HG02798 (cell line): ENCODE measurements around the gene ZCCHC4.
"Not testable (repeated sequence)": the region's sequence is repeated elsewhere in the genome, so short reads cannot be mapped to it uniquely, and the experiment has no call there.

Source experiments
- ATAC-seq: cut with Tn5 transposase; IDR thresholded peaks from one replicate; pipeline ENCODE4 v1.9.1; 2021; ENCODE audit warnings: mild to moderate bottlenecking; ENCODE audit not compliant: unreplicated experiment, poor library complexity

Gene ZCCHC4

DNA sequence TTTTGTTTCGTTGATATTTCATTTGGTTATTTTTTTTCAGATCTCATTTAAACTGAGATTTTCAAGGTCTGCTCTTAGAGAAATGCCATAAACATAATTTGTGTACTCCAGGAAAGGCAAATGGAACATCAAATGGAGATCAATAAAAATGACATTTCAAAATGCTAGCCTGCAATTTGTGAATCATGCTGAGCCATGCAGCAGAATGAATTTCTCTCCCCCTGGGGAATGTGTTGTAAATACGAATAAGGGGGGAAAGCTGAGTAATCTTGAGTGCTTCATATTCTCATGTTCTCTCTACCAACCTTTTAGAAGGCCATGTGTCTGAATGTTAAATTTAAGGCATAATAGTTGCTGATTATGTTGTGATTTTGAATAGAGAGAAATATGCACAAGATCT lies 7.8 kb downstream of the ZCCHC4 start:
- ATAC-seq: no peak

DNA sequence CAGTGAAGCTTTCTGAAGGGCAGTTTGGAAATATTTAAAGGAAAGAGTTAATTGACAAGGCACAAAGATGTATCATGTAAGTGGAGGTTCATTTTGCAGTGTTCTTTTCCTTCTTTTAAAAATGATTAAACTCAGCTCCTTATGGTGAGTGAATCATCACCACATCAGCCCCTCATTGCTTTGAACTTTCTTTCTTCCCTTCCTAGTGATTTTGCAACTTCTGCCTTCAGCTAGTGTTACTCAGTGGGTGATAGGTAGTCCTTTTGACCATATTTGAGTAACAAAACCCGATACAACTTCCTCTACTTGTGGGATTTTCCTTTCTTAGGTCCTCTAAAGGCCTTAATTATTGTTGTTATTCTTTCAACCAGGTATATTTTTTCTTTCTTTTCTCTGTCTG lies 8.2 kb downstream of the ZCCHC4 start:
- no peak for ATAC-seq

DNA sequence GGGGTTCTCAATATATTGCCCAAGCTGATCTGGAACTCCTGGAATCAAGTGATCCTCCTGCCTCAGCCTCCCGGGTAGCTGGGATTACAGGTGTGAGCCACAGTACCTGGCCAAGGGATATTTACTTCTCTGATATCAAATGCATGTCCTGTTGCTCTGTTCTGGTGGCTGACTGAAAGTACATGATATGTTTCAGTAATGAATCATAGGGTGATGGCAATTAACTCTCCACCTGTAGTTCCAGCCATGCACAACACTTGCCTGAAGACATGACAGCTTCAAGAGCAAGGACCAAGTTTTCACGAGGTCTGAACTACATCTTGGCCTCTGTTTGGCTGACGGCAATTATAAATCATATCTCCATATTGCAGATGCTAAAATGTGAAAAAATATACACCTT lies 9.1 kb downstream of the ZCCHC4 start:
- no peak for ATAC-seq

DNA sequence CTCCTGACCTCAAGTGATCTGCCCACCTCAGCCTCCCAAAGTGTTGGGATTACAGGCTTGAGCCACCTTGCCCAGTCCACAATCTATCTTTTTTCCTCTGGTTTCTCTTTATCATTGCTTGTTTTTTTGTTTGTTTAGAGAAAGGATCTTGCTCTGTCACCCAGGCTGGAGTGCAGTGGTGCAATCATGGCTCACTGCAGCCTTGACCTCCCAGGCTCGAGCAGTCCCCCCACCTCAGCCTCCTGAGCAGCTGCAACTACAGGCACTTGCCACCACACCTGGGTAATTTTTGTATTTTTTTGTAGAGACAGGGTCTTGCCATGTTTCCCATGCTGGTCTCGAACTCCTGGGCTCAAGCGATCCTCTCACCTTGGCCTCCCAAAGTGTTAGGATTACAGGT lies 15.9 kb downstream of the ZCCHC4 start:
- not testable (repeated sequence) for ATAC-seq

DNA sequence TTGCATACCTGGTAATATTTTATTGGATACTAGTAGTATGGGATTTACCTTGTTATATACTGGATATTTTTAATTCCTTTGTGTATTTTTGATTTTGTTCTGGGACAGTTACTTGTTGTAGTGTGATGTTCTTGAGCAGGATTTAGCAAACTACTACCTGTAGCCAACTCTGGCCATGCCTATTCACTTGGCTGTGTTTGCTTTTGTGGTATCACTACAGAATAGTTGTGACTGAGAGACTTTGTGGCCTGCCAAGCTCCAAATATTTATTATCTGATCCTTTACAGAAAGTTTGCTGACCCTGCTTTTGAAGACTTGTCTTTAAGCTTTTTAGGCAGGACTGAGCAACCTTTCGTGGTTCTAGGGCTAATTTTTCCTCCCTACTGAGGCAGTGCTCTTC lies 17.8 kb downstream of the ZCCHC4 start:
- ATAC-seq: no peak

DNA sequence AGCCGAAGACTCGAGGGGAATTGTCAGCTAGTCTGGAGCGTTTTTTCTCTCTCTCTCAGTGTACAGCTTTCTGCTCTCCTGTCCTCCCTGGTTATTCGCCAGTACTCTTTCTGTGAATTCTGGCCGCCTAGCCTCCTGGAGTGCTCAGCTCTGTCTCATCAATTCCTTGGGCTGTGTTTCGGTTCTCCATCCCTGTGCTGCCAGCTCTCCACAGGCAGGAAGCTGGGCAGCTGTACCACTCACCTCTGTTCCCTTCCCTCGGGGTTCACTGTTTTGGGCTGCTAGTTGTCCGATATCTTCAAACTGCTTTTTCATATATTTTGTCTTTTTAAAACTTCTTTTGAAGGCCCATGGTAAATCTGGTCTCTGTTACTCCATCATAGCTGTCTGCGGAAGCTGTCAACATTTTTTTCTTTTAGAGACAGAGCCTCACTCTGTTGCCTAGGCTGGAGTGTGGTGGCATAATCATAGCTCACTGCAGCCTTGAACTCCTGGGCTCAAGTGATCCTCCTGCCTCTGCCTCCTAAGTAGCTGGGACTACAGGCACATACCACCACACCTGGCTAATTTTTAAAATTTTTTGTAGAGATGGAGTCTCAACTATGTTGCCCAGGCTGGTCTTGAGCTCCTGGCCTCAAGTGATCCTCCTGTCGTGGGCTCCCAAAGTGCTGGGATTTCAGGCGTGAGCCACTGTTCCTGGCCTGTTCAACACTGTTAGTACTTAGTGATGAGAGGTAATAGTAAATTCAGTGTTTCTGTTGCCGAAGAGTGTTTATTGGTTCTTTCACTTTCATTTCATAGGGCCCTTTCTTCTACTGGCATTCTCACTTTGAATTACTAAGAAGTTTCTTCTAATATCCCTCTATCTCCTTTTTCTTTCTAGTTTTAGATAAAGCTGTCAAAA lies 18.6 kb downstream of the ZCCHC4 start:
- ATAC-seq: peak; percentile 86

DNA sequence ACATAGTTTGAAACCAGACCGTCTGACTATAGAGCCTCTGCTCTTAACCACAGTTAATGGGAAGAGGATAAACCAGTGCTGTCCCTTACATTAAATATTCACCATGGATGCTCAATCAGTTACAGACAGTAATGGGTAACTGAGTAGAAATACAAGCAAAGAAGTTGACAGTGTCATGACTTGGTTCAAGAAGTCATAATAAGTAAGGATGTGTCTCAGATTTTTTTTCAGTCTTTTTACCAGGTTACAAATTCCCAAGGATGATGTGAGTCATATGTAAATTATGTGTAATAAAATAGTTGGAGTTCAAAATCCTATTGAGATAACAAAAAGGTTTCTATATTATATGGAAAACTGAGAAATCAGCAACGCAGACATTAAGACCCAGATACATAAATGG lies 31.1 kb downstream of the ZCCHC4 start:
- no peak for ATAC-seq

DNA sequence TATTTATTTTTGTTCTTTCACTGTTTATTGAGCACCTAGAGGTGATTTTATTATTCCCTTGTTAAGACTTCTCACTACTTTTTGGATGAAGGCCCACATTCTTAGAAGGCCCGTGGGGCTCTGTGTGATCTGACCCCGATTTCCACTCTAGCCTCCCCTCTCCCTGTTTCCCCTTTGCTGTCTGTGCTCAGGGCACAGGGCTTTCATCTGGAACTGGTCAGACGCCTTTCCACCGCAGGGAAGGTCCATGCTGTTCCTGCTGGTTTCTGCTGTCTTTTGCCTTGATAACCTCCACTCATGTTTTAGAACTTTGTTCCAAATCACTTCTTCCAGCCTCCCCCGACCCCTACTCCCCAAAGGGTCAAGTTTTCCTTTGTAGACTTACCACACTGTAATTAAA lies 33.2 kb downstream of the ZCCHC4 start:
- ATAC-seq: no peak

DNA sequence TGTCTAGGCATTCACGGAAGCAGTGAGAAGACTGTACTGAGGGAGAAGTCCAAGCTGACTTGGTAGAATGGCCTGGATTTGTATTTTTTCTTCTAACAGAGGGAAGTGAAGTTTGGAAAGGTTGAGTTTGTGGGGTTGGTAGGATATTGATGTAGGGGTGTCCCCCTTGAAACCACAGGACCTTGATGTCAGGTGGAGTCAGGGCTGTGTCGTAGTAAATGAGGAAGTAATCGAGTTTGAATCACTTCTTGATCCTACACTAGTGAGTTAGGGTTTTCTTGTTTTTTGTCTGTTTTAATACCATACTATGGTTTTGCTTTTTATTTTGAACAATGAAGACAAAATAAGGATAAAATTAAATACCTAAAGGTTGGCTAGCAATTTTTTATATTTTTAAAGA lies 34.3 kb downstream of the ZCCHC4 start:
- ATAC-seq: no peak

DNA sequence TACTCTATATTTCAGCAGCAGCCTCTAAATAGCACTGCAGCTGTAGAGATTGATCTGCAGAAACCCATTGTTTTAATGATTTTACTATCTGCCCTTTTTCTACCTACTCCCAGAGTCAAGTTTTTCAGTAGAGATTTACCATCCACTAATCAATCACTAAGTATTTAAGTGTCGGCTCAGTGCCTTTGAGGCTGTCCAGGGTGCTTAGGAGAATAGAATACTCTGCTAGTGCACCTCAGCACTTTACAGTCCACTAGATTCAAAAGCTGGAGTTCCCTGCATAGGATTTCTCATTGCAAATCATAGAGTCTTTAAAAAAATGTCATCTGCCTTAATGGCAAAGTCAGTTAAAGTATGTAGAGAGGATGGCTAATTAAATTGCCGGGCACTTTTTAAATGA lies 34.9 kb downstream of the ZCCHC4 start:
- ATAC-seq: no peak

DNA sequence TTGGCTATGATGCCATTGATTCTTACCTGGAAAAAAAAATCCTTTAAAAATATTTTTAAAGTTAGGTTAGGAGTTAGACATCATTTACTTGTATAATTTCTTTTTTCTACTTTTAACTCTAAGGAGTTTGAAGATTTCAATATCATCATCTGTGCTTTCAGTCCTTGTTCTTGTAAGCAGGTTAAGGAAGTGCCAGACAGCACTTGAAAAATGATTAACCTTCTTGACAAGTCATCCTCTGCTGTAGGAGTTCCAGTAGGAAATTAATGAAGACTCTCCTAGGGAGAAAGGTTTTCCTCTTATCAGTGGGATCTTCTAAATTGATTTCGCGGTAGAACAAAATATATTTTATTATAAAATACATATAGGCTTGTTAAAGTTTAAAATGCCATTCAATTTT lies 35.4 kb downstream of the ZCCHC4 start:
- no peak for ATAC-seq

DNA sequence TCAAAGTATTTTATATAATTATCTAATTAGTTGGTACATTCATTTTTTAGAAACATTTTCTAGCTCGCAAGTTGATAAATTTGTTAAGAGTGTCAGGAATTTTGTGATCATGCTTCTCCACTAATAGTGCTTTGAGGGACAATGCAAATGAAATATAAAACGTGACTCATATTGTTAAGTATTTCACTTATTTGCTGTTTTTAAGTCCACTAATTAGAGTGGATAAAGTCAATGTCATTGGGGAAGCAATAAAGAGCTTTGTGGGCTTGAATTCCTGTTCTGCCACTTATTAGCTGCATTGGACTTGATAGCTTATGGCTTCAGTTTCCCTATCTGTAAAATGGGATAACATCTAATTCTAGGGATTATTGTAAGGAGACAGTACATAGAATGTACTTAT lies 38.0 kb downstream of the ZCCHC4 start:
- no peak for ATAC-seq

DNA sequence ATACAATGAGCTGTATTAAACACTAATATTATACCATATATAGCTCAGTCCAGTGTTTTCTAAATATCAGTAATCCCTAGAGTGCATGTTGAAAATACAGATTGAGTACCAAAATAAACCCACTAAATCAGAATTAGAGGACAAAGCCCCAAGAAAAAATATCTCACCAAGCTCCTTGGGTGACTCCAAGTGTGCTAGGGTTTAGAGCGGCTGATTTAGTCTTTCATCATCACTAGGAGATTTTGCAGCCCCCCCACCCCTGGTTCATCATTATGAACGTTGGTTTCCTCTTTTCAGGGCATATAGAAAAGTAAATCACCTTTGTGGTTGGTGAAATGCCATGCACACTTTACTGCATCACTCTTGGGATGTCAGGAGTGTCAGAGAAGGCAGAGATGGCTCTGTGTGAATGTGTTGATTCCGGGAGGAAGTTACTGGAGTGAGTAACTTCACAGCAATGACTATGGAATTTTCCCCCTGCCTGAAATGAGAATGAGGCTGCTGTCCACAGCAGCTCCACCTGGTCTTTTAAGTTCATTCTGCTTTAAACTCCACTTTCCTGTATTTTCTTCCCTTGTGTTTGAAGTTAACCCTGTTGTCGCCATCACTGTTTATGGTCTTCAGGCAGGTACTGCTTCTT lies 39.3 kb downstream of the ZCCHC4 start:
- no peak for ATAC-seq

DNA sequence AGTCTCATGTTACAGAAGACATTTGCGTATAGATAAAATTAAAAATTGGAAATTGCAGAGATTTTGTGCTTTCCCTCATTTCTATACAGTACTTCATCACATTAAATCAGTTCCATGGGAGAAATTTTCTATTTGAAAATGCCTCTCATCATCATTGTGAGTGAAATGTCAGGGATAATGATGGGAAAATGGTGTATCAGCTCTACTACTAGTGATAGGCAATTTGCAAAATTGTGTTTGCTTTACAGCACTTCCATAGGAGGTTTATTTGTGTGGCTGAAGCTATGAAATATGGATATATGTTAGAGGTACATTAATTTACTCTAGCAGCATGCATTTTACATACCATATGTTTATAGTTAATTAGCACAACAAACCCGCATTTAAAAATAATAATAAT lies 43.5 kb downstream of the ZCCHC4 start:
- ATAC-seq: no peak

DNA sequence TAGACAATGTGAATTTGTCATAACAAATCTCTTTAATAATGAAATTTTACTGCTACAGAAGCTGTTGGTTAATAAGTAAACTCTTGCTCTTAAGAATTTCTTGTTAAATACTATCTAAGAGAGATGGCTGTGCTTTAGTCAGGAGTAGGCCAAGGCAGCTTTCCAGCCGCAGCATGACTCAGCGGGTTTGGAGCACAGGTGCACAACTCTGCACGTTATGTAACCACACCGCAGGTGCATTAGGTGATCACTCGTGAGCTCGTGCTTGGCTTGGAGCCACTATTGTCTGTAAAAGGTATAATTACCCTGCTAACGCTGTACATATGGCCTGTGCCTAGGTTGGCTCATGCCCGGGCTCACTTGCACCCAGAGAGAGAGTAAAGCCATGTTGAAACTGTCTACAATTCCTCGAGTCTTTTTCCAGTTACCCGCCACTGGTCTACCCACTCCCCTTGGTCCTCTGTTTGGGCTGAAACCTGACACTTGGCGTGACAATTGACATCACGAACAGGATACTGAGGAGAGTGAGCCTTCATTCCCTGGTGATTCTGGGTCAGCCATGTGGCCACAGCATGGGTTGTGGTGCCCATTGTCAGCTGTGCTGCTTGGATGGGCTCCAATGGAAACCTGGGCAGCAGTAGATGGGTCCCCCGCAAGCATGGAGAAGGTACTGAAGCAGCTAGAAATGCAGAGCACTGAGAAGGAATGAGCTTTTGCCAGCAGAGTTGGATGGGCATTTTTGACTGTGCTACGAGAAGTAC lies 46.1 kb downstream of the ZCCHC4 start:
- no peak for ATAC-seq

DNA sequence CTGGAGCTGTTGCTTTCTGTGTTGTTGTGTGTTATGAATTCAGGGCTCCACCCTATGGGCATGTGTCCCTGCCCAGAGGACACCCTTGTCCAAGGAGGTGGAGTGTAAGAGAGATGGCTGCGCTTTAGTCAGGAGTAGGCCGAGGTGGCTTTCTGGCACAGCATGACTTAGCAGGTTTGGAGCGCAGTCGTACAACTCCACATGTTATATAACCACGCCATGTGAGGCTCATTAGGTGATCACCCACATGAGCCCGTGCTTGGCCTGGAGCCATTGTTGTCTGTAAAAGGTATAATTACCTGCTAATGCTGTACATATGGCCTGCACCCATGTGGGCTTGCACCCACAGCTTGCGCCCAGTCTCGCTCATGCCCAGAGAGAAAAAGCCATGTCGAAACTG lies 48.7 kb downstream of the ZCCHC4 start:
- no peak for ATAC-seq

DNA sequence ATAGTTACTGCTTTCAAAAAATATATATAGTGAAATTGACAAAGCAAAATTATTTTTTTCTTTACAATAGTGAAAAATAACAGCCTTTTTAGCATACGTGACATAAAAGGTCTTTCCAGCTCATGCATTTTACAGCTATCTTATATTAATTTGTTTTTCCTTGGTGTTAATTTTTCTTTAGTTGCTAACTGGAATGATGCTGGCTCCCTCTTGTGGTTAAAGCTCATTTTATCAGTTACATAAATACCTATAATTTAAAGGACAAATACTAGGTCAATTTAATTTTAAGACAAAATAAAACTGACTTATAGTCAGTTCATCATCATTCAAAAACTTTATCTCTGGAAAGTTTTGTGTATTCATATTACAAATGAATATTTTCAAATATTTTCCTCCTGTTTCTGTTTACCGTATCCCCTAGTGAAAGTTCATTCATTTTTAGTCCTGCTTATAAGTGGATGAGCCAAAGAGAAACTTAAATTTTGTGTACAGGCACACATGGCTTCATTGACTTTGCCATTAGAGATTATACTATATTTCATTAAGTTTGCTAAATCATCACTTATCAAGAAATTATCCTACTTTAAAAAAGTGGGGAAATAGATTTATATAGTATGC lies 54.5 kb downstream of the ZCCHC4 start:
- ATAC-seq: no peak

DNA sequence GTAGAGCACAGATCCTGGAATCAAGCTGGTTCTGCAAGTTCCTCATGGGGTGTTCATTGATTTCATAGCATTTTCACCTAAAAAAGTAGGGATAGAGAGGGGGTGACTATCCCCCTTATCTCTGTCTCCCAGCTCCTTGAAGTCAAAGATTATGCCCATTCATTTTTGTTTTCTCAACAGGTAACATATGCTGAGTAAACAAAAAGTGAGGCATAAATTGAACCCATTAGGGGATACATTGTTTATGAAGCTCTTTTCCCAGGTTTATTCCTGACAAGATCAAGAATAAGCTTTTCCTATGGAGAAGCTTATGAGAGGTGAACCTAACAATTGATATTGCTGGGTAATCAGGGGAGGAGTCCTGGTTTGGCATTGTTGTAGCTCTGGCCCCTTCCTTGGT lies 55.3 kb downstream of the ZCCHC4 start:
- ATAC-seq: no peak

DNA sequence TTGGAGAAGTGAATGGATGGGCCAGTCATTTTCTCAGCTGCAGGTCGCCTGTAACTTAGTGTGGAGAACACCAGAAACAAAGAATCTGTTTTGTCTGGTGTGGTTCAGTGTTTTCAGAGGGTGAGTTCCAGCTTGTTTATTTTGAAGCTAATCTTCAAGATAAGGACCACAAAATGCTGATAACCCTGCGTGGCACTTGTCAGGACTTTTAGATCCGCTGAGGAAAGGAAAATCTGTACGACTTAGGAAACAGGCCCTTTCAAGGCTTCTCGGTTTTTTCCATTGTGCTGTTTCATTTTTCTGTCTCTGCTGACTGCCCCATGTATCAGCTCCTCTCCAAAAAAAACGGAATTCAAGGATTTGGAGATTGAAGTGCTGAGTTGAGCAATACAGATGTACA lies 55.7 kb downstream of the ZCCHC4 start:
- no peak for ATAC-seq

DNA sequence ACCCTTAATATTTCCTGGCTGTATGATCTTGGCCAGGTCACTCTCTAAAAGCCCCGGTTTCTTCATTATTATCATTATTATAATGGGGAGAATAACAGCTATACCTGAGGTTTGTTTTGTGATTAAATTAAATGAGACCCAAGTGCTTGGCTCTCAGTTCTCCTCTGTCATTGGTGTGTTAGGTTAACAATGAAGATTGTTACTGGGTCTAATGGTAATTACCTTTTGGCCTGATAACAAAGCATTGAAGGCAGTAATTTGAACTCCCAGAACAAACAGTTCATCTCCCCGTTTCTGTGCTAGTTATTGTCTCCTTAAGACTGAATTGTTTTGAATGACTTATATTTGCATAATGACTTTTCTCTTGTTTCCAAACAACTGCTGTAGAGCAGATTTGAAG lies 57.7 kb downstream of the ZCCHC4 start:
- no peak for ATAC-seq

DNA sequence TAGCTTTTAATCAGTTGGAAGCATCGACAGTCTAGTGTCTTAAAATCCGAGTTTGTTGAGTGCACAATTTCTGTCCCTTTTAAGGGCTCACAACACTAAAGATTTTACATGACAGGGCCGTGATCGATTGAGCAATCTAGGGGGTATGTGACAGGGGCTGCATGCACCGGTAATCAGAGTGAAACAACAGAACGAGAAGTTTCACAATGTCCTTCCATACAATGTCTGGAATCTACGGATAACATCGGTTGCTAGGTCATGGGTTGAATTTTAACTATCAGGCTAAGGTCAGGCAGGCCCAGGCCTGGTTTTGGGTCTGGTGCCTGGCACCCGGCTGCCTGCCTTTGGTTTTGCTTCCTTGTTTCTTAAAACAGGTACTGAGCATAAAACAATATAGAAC lies 60.0 kb downstream of the ZCCHC4 start:
- not testable (repeated sequence) for ATAC-seq
